ENCODE measurements around the gene BNC2. TPM values are rescaled to one million over a fixed set of nuclear protein-coding genes. Genes with fewer than 3 reads are reported as not detected.

BNC2 gene
- total RNA-seq, 2 donors from 2014 or later, result 2.1 to 20.0 TPM

- no peak overlapping the region for H3K27ac ChIP-seq
- intact Hi-C loops (cut with DNase I), result loop anchor here (10.0 kb wide), 1 partner anchor 62 kb away; no protein-coding TSS in a partner anchor
- H3K4me1 ChIP-seq, result no peaks in the 10 kb centered on the region
Observed at GRCh38 chr9:16532681-16533450, 337.6 kb downstream of the BNC2 start.

GRCh38 chr9:16532272-16532671 lies 338.2 kb downstream of the BNC2 start:
- Histone ChIP-seq H3K4me3 (no peak overlapping the region), H3K27me3 (no peaks in the 10 kb centered on the region), H3K27ac (no peak overlapping the region), H3K36me3 (no peaks in the 10 kb centered on the region), H3K4me1 (no peaks in the 10 kb centered on the region), H3K9me3 (no peaks in the 10 kb centered on the region), H3K9ac (ENCODE audit: low read depth in 2 of 2, low read length in 2 of 2) (no peak overlapping the region)
- no peak for DNase-seq
- intact Hi-C loops (cut with DNase I), result loop anchor here (10.0 kb wide), 1 partner anchor 63 kb away; no protein-coding TSS in a partner anchor
- no peak for TF ChIP-seq CTCF (IDR thresholded peaks at IDR 0.05)

More at GRCh38 chr9:16532681-16533450, 337.6 kb downstream of the BNC2 start:
- H3K4me3 ChIP-seq, result no peak overlapping the region
- no peaks in the 10 kb centered on the region for H3K36me3 ChIP-seq
- H3K9me3 ChIP-seq, result no peaks in the 10 kb centered on the region
- DNase-seq, result no peak
- TF ChIP-seq CTCF (IDR thresholded peaks at IDR 0.05), result no peak
- no peak overlapping the region for H3K9ac ChIP-seq (ENCODE audit: low read depth in 2 of 2, low read length in 2 of 2)
- H3K27me3 ChIP-seq, result no peaks in the 10 kb centered on the region

GRCh38 chr9:16530669-16531642 lies 339.5 kb downstream of the BNC2 start:
- H3K9ac ChIP-seq (ENCODE audit: low read depth in 2 of 2, low read length in 2 of 2), result no peak overlapping the region
- H3K36me3 ChIP-seq, result no peaks in the 10 kb centered on the region
- TF ChIP-seq CTCF (IDR thresholded peaks at IDR 0.05), result no peak
- no peak overlapping the region for H3K4me3 ChIP-seq
- H3K27me3 ChIP-seq, result no peaks in the 10 kb centered on the region
- no peak overlapping the region for H3K27ac ChIP-seq
- DNase-seq, result no peak
- H3K9me3 ChIP-seq, result no peaks in the 10 kb centered on the region
- no peaks in the 10 kb centered on the region for H3K4me1 ChIP-seq
- intact Hi-C loops (cut with DNase I), result loop anchor here (10.0 kb wide), 1 partner anchor 64 kb away; no protein-coding TSS in a partner anchor

- Histone ChIP-seq H3K4me1 (no peaks in the 10 kb centered on the region), H3K36me3 (no peaks in the 10 kb centered on the region), H3K9me3 (no peaks in the 10 kb centered on the region), H3K9ac (ENCODE audit: low read depth in 2 of 2, low read length in 2 of 2) (no peak overlapping the region), H3K27me3 (no peaks in the 10 kb centered on the region), H3K4me3 (no peak overlapping the region), H3K27ac (no peak overlapping the region)
- intact Hi-C loops (cut with DNase I), result no loop called here
- DNase-seq, result no peak
- TF ChIP-seq CTCF (IDR thresholded peaks at IDR 0.05), result no peak
Observed at GRCh38 chr9:16527573-16527972, 342.9 kb downstream of the BNC2 start.

- Histone ChIP-seq H3K4me1 (no peaks in the 10 kb centered on the region), H3K27ac (no peak overlapping the region), H3K9me3 (no peaks in the 10 kb centered on the region), H3K9ac (ENCODE audit: low read depth in 2 of 2, low read length in 2 of 2) (no peak overlapping the region), H3K27me3 (no peaks in the 10 kb centered on the region), H3K4me3 (no peak overlapping the region), H3K36me3 (no peaks in the 10 kb centered on the region)
- no peak for DNase-seq
- intact Hi-C loops (cut with DNase I), result no loop called here
- no peak for TF ChIP-seq CTCF (IDR thresholded peaks at IDR 0.05)
Observed at GRCh38 chr9:16526380-16526779, 344.1 kb downstream of the BNC2 start.

Measured in colonic mucosa (tissue), 4 donors.